GM06990 (cell line): ENCODE results near the gene EDC3.

ENCODE experiments used
- DNase-seq: peaks from one replicate; pipeline ENCODE4 v3.0.0-alpha.2; 2011; ENCODE audit not compliant: insufficient read length; ENCODE audit errors: extremely low read depth
- H3K27me3 ChIP-seq: replicated peaks from 2 replicates; pipeline ENCODE4 v1.6.0; 2011; ENCODE audit warnings: low read length; ENCODE audit not compliant: control insufficient read depth, insufficient read depth
- H3K36me3 ChIP-seq: 2 replicates; pipeline ENCODE4 v1.5.1; 2011; ENCODE audit warnings: low read length; ENCODE audit not compliant: control insufficient read depth, insufficient read depth
- H3K4me3 ChIP-seq: replicated peaks from 2 replicates; pipeline ENCODE4 v1.5.1; 2011; ENCODE audit warnings: low read depth, mild to moderate bottlenecking, control low read depth, low read length
- TF ChIP-seq, protein P1 (sequence below): IDR thresholded peaks from 2 replicates; pipeline ENCODE4 v1.5.1; 2011; ENCODE audit warnings: low read length, control low read depth, mild to moderate bottlenecking, inconsistent platforms; ENCODE audit not compliant: insufficient read depth, poor library complexity, severe bottlenecking

The EDC3 gene

DNA sequence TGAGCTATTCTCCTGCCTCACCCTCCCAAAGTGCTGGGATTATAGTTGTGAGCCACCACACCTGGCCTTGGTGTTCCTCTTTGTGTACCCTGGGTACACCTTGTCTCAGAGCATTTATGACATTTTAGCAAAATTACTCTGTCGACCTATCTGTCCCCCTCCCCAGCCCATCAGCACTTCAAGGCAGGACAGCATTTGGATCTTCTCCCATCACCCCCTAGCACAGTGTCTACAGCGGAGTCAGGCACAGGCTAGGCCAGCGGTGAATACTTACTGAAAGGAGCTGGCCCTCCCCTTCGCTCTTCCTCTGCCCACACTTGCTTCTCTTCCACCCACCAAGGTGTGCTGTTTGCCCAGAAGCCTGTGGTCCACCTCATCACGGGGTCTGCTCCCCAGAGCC is 100.6 kb downstream of the EDC3 start:
- TF ChIP-seq, protein P1, sequence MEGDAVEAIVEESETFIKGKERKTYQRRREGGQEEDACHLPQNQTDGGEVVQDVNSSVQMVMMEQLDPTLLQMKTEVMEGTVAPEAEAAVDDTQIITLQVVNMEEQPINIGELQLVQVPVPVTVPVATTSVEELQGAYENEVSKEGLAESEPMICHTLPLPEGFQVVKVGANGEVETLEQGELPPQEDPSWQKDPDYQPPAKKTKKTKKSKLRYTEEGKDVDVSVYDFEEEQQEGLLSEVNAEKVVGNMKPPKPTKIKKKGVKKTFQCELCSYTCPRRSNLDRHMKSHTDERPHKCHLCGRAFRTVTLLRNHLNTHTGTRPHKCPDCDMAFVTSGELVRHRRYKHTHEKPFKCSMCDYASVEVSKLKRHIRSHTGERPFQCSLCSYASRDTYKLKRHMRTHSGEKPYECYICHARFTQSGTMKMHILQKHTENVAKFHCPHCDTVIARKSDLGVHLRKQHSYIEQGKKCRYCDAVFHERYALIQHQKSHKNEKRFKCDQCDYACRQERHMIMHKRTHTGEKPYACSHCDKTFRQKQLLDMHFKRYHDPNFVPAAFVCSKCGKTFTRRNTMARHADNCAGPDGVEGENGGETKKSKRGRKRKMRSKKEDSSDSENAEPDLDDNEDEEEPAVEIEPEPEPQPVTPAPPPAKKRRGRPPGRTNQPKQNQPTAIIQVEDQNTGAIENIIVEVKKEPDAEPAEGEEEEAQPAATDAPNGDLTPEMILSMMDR: no peak
- Histone ChIP-seq H3K27me3 (no peaks in the 10 kb centered on the region), H3K4me3 (no peak overlapping the region), H3K36me3 (peaks cover 33% of the 10 kb centered on the region)
- DNase-seq: no peak

DNA sequence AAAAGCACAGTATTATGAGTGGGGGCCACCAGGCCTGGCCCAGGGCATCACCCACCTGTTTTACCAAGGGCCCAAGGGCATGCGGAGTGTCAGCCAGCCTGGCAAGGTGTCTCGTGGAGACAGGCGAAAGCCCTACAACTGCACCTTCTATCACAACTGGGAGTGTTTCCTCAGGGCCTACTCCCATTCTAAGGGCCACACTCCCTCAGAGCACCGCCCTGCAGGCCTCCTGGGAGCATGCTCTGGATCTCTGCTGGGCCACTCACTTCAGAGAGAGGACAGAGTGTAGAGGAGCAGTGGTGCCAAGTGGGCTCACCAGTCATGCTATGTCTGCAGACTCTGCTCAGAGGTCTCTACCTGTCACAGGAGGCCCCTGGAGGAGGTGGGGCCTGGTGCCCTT is 101.4 kb downstream of the EDC3 start:
- Histone ChIP-seq H3K4me3 (no peak overlapping the region), H3K36me3 (peaks cover 35% of the 10 kb centered on the region), H3K27me3 (no peaks in the 10 kb centered on the region)
- TF ChIP-seq, protein P1: no peak
- DNase-seq: no peak

DNA sequence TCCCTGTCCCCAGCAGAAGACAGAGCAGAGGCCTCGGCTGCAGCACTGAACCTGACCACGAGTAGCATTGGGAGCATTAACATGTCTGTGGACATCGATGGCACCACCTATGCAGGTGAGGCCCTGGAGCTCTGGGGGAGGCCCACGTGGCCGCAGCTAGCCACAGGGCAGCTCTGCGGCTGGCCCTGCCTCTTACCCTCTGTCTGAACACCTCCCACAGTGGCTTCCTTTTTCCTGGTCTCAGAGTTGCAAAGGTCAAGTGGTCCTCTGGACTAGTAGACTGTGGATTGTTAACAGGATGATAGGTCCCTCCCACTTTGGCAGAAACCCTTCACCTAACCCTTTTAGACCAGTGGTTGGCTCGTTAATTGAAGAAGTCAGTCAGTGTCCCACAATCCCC is 102.7 kb downstream of the EDC3 start:
- Histone ChIP-seq H3K27me3 (no peaks in the 10 kb centered on the region), H3K36me3 (peaks cover 43% of the 10 kb centered on the region), H3K4me3 (no peak overlapping the region)
- no peak for DNase-seq
- TF ChIP-seq, protein P1: no peak

DNA sequence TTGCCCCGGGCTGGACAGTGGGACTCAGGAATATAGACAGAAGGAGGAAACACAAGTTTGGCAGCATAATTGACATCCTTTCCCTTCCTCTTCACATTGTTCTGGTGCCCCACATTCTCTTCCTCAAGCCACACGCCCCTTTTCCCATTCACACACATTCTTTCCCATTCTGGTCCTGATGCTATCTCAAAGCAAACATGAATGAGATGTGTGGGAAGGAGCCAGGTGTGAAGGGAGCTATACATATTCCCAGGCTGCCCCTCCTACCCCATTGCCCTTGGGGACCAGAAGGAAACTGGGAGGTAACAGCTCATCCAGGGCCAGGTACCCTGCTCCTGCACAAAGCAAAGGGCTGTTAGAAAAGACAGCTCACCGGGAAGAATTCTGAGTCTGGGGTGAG is 103.6 kb downstream of the EDC3 start:
- TF ChIP-seq, protein P1: no peak
- H3K4me3 ChIP-seq: no peak overlapping the region
- H3K27me3 ChIP-seq: no peaks in the 10 kb centered on the region
- DNase-seq: no peak
- peaks cover 49% of the 10 kb centered on the region for H3K36me3 ChIP-seq

DNA sequence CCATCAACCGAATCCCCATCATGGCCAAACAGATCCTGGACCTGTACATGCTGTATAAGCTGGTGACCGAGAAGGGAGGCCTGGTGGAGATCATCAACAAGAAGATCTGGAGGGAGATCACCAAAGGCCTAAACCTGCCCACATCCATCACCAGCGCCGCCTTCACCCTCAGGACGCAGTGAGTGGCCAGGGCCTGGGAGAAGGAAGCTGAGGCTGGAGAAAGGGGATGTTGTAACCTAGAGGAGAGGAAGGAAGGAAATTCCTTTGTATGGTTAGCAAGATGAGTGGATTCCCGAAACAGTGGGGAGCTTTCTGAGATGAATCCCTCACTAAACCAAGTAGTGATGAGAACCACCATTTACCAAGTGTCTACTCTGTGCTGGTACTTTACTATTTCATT is 106.0 kb downstream of the EDC3 start:
- TF ChIP-seq, protein P1: no peak
- H3K4me3 ChIP-seq: no peak overlapping the region
- H3K36me3 ChIP-seq: peaks cover 57% of the 10 kb centered on the region
- H3K27me3 ChIP-seq: no peaks in the 10 kb centered on the region
- no peak for DNase-seq

DNA sequence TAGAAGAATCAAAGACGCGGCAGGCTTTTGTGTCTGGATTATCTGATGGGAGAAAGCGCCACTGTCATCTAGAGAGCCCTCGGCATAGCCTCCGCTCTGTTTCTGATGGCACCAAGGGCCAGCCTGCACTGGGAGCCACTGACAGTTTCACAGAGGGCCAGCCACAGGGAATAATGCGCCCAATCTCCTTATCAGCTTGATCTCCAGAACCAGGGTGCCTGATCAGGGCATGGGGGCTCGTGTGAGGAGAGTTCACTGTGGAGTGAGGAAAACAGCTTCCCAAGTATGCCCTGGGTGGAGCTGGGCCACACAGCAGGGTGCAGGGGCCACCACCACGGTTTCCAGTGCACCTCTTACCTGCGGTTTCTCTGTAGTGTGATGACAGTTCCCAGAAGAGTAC is 110.0 kb downstream of the EDC3 start:
- TF ChIP-seq, protein P1: no peak
- DNase-seq: no peak
- no peaks in the 10 kb centered on the region for H3K27me3 ChIP-seq
- peaks cover 37% of the 10 kb centered on the region for H3K36me3 ChIP-seq
- no peak overlapping the region for H3K4me3 ChIP-seq
